Memory B cell (primary cell): ENCODE measurements around the gene NRIP3.

Experiments
- ATAC-seq: fragments of 150-1000 bp; cut with Tn5 transposase; 2 replicates; pipeline ENCODE4 v1.10.0; 2021; ENCODE audit warnings: low read depth, mild to moderate bottlenecking, moderate library complexity
- DNase-seq, 2 donors: peaks; one replicate each; pipeline ENCODE4 v3.0.0; 2022; ENCODE audit warnings: low spot score in 2 of 2
- H3K27ac Mint-ChIP-seq: one replicate; pipeline ENCODE4 v1.8.0; 2022; ENCODE audit warnings: mild to moderate bottlenecking, moderate library complexity, mixed read lengths
- H3K27me3 Mint-ChIP-seq: one replicate; pipeline ENCODE4 v1.8.0; 2022; ENCODE audit warnings: mixed read lengths
- H3K36me3 Mint-ChIP-seq: one replicate; pipeline ENCODE4 v1.8.0; 2022; ENCODE audit warnings: mild to moderate bottlenecking, mixed read lengths
- H3K4me1 Mint-ChIP-seq: one replicate; pipeline ENCODE4 v1.8.0; 2022; ENCODE audit warnings: mixed read lengths
- H3K4me3 Mint-ChIP-seq: one replicate; pipeline ENCODE4 v1.8.0; 2022; ENCODE audit warnings: mild to moderate bottlenecking, moderate library complexity, mixed read lengths
- H3K9me3 Mint-ChIP-seq: one replicate; pipeline ENCODE4 v1.8.0; 2022; ENCODE audit warnings: mixed read lengths

The NRIP3 gene

GRCh38 chr11:9003573-9004182 lies at the start of gene NRIP3:
Gene NRIP3, minus strand, starts transcription at chr11:9004001. Its CDS starts 66 bp downstream, at chr11:9003935.
- H3K9me3 Mint-ChIP-seq = no peaks in the 10 kb centered on the region
- peaks cover 2% of the 10 kb centered on the region for H3K36me3 Mint-ChIP-seq
- DNase-seq = peak; percentile 65 to 69
- H3K27me3 Mint-ChIP-seq = peaks cover 33% of the 10 kb centered on the region
- no peak within 1 kb of the TSS for H3K27ac Mint-ChIP-seq
- peaks cover 8% of the 10 kb centered on the region for H3K4me1 Mint-ChIP-seq
- peak; percentile 92 for ATAC-seq
- peak within 1 kb of the TSS; percentile 86 for H3K4me3 Mint-ChIP-seq

GRCh38 chr11:9052316-9052715 lies 48.5 kb upstream of the NRIP3 start:
- ATAC-seq = no peak
- Mint-ChIP-seq H3K4me1 (no peaks in the 10 kb centered on the region), H3K36me3 (no peaks in the 10 kb centered on the region), H3K27ac (no peak overlapping the region), H3K9me3 (no peaks in the 10 kb centered on the region), H3K4me3 (no peak overlapping the region), H3K27me3 (peaks cover 2% of the 10 kb centered on the region)
- no peak for DNase-seq

GRCh38 chr11:9049959-9050358 lies 46.2 kb upstream of the NRIP3 start:
- H3K36me3 Mint-ChIP-seq = no peaks in the 10 kb centered on the region
- no peak for ATAC-seq
- DNase-seq = no peak
- no peaks in the 10 kb centered on the region for H3K27me3 Mint-ChIP-seq
- no peaks in the 10 kb centered on the region for H3K9me3 Mint-ChIP-seq
- H3K4me3 Mint-ChIP-seq = no peak overlapping the region
- H3K4me1 Mint-ChIP-seq = no peaks in the 10 kb centered on the region
- H3K27ac Mint-ChIP-seq = no peak overlapping the region

- DNase-seq (no peak), ATAC-seq (no peak)
- Mint-ChIP-seq H3K4me3 (no peak overlapping the region), H3K9me3 (no peaks in the 10 kb centered on the region), H3K4me1 (no peaks in the 10 kb centered on the region), H3K27me3 (peaks cover 4% of the 10 kb centered on the region), H3K36me3 (no peaks in the 10 kb centered on the region), H3K27ac (no peak overlapping the region)
These were observed 44.2 kb upstream of the NRIP3 start for GRCh38 chr11:9047964-9048523.

- no peak overlapping the region for H3K27ac Mint-ChIP-seq
- no peaks in the 10 kb centered on the region for H3K36me3 Mint-ChIP-seq
- DNase-seq = no peak
- no peak for ATAC-seq
- no peaks in the 10 kb centered on the region for H3K9me3 Mint-ChIP-seq
- H3K27me3 Mint-ChIP-seq = peaks cover 4% of the 10 kb centered on the region
- no peak overlapping the region for H3K4me3 Mint-ChIP-seq
- no peaks in the 10 kb centered on the region for H3K4me1 Mint-ChIP-seq
These were observed 42.7 kb upstream of the NRIP3 start for GRCh38 chr11:9046481-9046880.

- Mint-ChIP-seq H3K4me3 (no peak overlapping the region), H3K4me1 (peaks cover 4% of the 10 kb centered on the region), H3K27ac (no peak overlapping the region), H3K36me3 (no peaks in the 10 kb centered on the region), H3K27me3 (peaks cover 10% of the 10 kb centered on the region), H3K9me3 (no peaks in the 10 kb centered on the region)
- ATAC-seq = no peak
- DNase-seq = no peak
These were observed 38.7 kb upstream of the NRIP3 start for GRCh38 chr11:9042488-9042887.

- Mint-ChIP-seq H3K27ac (no peak overlapping the region), H3K27me3 (peaks cover 10% of the 10 kb centered on the region), H3K9me3 (no peaks in the 10 kb centered on the region), H3K4me3 (no peak overlapping the region), H3K4me1 (peaks cover 4% of the 10 kb centered on the region), H3K36me3 (no peaks in the 10 kb centered on the region)
- ATAC-seq (no peak), DNase-seq (no peak)
These were observed 37.9 kb upstream of the NRIP3 start for GRCh38 chr11:9041747-9042146.

- Mint-ChIP-seq H3K4me1 (peaks cover 4% of the 10 kb centered on the region), H3K4me3 (no peak overlapping the region), H3K27ac (no peak overlapping the region), H3K27me3 (peaks cover 10% of the 10 kb centered on the region), H3K36me3 (no peaks in the 10 kb centered on the region), H3K9me3 (no peaks in the 10 kb centered on the region)
- DNase-seq (no peak), ATAC-seq (no peak)
These were observed 36.6 kb upstream of the NRIP3 start for GRCh38 chr11:9040410-9040809.

GRCh38 chr11:9039863-9040262 lies 36.1 kb upstream of the NRIP3 start:
- H3K9me3 Mint-ChIP-seq = no peaks in the 10 kb centered on the region
- ATAC-seq (no peak), DNase-seq (no peak)
- H3K4me1 Mint-ChIP-seq = peaks cover 4% of the 10 kb centered on the region
- peaks cover 10% of the 10 kb centered on the region for H3K27me3 Mint-ChIP-seq
- no peaks in the 10 kb centered on the region for H3K36me3 Mint-ChIP-seq
- no peak overlapping the region for H3K27ac Mint-ChIP-seq
- no peak overlapping the region for H3K4me3 Mint-ChIP-seq

GRCh38 chr11:9039198-9039597 lies 35.4 kb upstream of the NRIP3 start:
- no peak for ATAC-seq
- peaks cover 6% of the 10 kb centered on the region for H3K27me3 Mint-ChIP-seq
- no peak overlapping the region for H3K27ac Mint-ChIP-seq

GRCh38 chr11:9038541-9038940 lies 34.7 kb upstream of the NRIP3 start:
- H3K4me1 Mint-ChIP-seq = peaks cover 4% of the 10 kb centered on the region
- H3K36me3 Mint-ChIP-seq = no peaks in the 10 kb centered on the region
- DNase-seq (no peak), ATAC-seq (no peak)
- H3K27me3 Mint-ChIP-seq = peaks cover 6% of the 10 kb centered on the region
- no peak overlapping the region for H3K4me3 Mint-ChIP-seq
- H3K9me3 Mint-ChIP-seq = no peaks in the 10 kb centered on the region
- H3K27ac Mint-ChIP-seq = no peak overlapping the region

More at GRCh38 chr11:9039198-9039597, 35.4 kb upstream of the NRIP3 start:
- no peak for DNase-seq
- Mint-ChIP-seq H3K36me3 (no peaks in the 10 kb centered on the region), H3K4me1 (peaks cover 4% of the 10 kb centered on the region), H3K9me3 (no peaks in the 10 kb centered on the region), H3K4me3 (no peak overlapping the region)

GRCh38 chr11:9037963-9038362 lies 34.2 kb upstream of the NRIP3 start:
- Mint-ChIP-seq H3K4me1 (peaks cover 4% of the 10 kb centered on the region), H3K36me3 (no peaks in the 10 kb centered on the region), H3K27ac (no peak overlapping the region), H3K27me3 (peaks cover 8% of the 10 kb centered on the region), H3K9me3 (no peaks in the 10 kb centered on the region), H3K4me3 (no peak overlapping the region)
- ATAC-seq (no peak), DNase-seq (no peak)

GRCh38 chr11:9037046-9037780 lies 33.4 kb upstream of the NRIP3 start:
- DNase-seq (no peak), ATAC-seq (no peak)
- peaks cover 8% of the 10 kb centered on the region for H3K27me3 Mint-ChIP-seq
- H3K9me3 Mint-ChIP-seq = no peaks in the 10 kb centered on the region
- no peak overlapping the region for H3K27ac Mint-ChIP-seq
- H3K4me3 Mint-ChIP-seq = no peak overlapping the region
- H3K4me1 Mint-ChIP-seq = peaks cover 4% of the 10 kb centered on the region
- no peaks in the 10 kb centered on the region for H3K36me3 Mint-ChIP-seq

- Mint-ChIP-seq H3K36me3 (no peaks in the 10 kb centered on the region), H3K4me3 (no peak overlapping the region), H3K9me3 (no peaks in the 10 kb centered on the region), H3K27ac (no peak overlapping the region), H3K27me3 (peaks cover 3% of the 10 kb centered on the region), H3K4me1 (no peaks in the 10 kb centered on the region)
- ATAC-seq (no peak), DNase-seq (no peak)
These were observed 26.8 kb upstream of the NRIP3 start for GRCh38 chr11:9030601-9031000.
